Measurements from ENCODE around the gene ARHGAP23.
"Not testable (repeated sequence)": the region's sequence is repeated elsewhere in the genome, so short reads cannot be mapped to it uniquely, and the experiment has no call there.

ARHGAP23 gene

DNA sequence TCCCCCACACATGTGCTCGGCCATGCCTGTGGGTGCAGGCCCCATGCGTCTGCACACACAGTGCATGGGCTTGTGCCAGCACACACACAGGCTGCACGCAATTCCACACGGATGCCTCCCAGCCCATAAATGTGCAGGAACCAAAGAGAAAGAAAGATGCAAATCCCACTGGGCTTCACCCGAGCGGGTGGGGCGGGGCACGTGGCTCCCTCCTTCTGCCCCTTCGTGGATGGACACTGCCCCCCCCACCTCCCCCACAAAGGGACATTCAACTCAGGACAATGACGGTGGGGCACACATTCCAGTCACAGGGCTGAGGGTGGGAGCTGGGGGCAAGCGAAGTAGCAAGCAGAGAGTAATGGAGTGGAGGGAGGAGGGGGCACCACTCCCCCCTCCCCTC is 102.6 kb downstream of the ARHGAP23 start:
- DNase-seq: not testable (repeated sequence)

DNA sequence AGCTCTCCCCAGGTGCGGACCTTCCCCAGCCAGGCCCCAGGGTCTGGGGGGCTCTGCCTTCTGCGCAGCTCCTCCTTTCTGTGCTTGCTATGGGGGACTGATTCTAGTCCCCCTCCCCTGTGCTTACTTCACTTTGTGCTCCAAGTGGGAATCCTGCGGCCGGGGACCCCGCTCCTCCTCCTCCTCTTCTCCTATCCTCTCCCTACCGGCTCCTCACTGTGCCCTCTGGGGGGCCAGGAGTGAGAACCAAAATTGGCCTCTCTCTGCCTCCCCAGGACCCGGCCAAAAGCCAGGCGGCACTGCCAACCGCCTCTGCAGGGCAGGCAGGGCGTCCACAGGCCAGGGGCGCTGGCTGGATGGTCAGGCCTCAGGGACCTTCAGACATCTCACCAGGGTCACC is 103.5 kb downstream of the ARHGAP23 start:
- DNase-seq: not testable (repeated sequence)

DNA sequence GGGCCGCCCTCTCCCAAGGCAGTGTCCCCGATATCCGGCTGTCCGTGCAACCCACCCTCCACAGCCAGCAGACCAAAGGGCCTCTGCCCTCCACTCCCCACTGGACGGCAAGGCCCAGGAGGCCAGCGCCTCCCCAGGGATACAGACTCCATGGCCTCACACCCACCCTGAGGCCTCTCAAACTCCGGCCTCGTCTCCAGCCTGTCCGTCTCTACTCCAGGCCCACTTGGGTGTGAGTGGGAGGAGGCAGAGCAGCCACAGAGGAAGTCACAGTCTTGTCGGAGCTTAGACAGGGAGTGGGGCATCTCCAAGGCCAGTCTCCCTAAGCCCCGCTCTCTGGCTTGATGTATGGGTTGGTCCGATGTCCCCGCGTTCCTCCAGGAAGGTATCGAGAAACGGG is 104.2 kb downstream of the ARHGAP23 start:
- DNase-seq: no peak

DNA sequence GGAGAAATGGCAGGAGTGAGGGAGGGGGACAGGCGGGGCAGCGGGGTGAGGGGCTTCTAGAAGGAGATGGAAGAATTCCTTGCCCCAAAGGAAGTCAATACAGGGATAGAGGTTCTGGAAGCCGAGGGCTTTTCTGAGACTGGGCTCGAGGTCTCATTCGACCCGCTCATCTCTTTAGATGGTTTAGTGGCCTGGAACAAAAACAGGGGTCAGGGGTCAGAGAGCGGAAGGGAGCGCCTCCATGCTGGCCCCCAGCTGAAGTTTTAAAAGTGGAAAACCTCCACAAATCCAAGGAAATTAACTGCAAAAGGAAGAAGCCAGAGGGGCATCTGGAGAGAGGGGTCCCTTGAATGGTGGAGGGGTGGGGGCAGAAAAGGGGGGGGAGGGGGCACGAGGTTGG is 105.0 kb downstream of the ARHGAP23 start:
- no peak for DNase-seq

DNA sequence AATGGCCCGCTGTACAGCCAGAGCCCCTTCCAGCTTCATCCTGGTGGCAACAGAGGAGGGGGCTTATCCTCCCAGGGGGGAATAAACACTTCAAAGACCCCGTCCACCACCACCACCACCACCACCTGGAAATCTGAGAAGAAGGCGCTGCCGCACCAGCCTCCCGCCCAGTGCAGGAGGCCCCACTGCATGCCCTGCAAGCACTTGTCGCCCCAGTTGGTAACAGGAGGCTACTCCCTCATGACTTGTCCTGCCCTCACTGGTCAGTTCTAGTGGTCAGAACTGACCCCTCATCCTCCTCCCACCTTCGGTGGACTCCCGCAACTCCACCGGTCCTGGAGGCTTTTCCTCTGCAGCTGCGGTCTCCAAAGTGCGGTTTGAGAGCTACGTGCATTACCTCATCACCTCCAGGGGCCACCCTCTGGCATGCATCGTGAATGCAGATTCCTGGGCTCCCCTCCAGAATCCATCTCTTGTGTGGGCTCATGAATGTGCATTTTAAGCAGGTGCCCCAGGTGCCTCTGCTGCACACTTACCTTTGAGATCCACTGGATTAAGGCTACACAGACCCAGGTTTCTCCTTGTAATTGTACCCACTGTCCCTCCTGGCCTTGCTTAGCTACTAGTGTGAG is 105.7 kb downstream of the ARHGAP23 start:
- no peak for DNase-seq

DNA sequence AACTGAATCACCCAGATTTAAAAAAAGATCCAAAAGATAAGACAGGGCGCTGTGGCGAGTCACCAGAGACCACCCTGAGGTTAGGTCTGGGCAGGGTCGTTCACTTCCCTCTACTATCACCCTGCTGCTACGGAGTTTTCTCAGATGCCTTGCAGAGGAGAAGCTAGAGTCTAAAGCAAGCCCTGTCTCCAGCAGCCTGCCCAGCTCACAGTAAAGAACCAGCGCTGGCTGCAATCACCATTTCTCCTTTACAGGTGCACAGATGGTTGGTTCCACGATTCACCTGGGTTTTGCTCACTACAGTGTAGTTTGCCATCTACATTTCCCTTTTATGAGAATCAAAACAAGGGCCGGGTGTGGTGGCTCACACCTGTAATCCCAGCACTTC is 106.2 kb downstream of the ARHGAP23 start:
- DNase-seq: no peak

DNA sequence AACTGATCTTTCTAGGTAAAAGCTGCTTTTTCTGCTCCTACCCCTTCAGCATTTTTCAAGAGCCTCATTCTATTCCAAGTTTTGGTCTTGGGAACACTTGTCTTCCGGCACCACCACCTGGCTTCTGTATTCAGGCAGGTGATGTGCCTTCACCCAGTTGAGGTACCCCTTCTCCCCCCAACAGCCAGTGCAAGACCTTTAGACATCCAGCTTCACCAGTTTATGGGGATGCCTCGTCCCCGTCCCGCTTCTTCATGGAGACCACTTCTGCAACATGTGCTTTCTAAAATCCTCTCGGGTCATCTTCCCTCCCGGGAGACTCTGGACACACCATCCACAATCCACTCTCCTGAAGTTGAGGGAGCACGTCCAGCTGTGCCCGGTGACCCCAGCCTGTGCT is 107.6 kb downstream of the ARHGAP23 start:
- DNase-seq: no peak

DNA sequence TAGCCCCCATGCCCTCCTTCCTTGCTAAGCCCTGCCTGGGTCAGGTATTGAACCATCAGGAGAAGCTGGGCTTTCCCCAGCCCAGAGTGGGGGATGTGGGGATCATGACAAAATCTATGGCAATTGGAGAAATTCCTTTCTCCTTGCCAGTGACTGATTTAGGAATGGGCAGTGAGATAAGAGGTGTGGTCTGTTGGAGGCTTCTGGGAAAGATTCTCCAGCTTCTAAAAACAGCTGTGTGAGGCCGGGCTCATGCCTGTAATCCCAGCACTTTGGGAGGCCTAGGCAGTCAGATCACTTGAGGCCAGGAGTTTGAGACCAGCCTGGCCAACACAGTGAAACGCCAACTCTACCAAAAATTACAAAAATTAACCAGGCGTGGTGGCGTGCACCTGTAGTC is 108.4 kb downstream of the ARHGAP23 start:
- no peak for DNase-seq

DNA sequence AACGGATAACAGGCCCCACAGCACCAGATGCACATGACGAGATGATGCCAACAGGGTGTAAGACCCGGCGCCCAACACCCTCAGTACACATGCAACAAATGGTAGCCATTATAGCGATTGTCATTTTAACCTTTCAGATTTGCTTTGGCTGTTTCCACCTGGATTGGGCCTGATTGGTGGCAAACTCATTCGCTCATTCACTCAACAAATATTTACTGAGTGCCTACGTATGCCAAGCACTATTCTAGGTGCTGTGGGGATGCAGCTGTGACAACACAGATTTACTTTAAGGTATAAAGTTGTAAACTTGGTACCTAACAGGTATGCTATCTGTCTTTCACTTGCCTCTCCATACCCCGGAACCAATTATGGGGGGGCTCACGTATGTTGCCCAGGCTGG is 110.6 kb downstream of the ARHGAP23 start:
- DNase-seq: no peak

DNA sequence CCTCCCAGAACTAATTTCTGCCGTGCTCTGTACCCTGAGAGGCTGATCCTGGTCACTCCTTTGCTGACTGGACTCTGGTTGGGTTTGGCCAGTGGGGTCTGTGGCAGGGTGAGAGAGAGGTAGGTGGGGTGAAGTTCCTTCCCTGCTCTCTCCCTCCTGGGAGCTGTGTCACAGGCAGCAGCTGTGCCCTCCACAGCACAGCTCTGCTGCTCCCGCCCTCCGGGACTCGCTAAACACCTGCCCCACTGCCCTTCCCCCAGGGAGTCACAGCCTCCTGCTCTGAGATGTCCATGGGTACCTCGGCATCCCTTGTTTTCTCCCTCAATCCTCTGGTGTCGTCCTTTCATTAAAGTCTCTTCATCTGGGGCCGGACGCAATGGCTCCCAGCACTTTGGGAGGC is 111.1 kb downstream of the ARHGAP23 start:
- DNase-seq: no peak

DNA sequence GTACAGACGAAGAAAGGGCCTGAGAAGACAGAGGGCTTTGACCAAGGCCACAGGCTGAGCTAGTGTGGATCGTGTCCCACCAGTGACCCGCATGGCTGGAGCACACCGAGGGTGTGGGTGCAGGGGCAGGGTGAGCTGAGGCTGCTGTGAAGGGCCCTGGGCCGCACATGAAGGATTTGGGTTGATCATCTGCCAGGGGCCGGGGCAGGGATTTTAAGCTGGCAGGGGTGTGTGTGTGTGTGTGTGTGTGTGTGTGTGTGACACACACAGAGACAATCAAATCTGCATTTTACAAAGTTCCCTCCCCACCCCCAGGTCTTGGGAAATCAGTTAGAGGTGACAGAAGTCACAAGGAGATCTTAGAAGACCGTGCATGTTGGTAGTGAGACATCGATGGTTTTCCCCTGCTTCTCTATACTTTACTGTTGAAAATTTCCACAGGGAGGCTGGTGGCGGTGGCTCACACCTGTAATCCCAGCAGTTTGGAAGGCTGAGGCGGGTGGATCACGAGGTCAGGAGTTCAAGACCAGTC is 112.3 kb downstream of the ARHGAP23 start:
- no peak for DNase-seq

DNA sequence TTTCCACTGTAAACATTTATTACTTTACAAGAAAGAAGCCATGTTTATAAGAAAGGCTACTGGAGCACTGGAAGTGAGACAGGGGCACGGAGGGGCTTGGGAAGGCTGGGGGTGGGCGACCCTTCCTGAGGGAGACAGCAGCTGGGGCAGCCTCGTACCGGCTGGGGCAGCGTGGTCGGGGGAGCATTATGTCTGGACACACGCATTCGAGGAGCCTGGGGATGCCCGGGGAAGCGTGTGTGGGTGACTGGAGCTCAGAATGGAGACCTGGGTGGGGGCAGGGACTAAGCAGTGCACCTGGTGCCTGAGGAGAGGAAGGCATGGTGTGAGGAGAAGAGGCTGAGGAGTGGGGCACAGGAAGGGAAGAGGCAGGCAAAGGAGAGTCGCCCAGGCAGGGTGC is 113.0 kb downstream of the ARHGAP23 start:
- no peak for DNase-seq

DNA sequence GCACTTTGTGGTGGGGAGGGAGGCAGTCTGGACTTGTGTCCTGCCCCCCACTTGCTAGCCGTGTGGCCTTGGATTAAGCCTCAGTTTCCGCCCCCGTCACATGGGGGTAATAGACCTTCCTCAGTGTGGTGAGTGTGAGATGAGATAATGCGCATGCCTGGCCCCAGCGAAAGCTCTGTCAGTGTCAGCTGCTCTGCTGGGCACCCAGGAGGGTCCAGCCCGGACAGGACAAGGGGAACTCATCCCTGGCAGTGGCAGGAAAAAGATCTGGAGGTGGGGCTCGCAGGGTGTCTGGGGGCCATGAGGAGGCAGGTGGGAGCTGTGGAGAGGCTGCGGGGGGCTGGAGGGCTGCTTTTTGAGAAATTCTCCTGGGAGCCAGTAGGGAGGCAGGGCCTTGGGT is 114.0 kb downstream of the ARHGAP23 start:
- DNase-seq: no peak

DNA sequence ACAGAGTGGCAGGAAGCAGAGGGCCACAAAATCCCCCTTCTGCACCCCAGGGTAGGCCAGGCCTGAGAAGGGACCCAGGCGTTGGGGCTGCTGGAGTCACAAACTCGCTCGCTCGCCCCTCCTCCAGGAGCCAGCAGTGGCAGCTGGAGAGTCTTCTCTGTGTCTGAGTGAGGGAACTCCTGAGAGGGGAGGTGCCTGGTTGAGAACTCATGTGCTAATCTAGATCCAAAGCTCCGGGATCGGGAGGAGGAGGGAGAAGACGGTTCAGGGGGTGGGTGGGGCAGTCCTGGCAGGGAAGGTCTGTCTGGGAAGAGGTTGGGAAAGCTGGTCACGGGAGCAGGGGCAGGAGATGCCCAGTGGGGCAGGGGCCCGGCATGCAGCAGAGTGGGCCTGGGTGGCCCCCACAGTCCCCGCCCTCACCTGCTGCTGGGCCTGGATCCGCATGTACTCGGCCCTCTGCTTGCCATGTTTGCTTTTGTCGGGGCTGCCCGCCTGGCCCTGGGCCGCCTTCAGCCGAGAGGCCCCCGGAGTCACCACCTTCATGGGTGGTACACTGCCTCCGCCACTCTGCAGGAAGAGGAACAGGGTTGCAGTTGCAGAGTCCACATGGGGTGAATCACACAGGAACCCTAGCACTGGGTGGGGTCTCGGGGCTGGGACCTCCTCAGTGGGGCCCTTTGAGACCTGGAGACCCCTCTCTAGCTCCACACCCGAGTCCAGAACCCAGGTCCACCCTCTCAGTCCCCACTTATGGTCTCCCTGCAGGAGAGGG is 115.3 kb downstream of the ARHGAP23 start:
- no peak for DNase-seq

DNA sequence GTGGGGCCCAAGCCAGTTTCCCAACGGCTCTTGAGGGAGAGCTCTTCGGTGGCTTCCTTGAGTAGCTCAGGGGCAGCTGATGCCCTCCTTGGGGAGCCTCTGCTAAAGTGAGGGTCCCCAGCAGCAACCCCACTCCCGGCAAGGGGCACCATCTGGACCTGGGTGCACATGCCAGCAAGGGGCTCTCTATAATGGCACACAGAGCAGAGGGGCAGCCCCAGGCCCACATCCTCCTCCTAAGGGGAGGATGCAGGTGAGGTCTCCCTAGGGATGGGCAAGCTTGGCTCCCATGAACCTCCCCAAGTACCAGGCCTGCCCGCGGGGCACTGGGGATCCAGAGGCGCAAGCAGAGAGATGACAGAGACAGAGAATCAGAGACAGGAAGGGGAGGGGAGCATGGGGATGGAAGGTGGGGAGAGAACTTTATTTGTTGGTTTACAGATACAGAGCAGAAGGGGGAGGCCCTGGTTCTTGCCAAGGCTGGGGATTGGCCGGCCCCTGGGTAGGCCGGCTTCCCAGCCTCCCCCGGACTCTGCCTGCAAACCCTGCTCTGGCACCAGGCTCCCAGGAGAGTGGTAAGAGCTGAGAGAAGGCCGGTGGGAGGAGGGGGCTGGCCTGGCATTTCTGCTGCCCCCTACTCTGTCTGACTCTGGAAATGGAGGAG is 116.0 kb downstream of the ARHGAP23 start:
- DNase-seq: no peak

DNA sequence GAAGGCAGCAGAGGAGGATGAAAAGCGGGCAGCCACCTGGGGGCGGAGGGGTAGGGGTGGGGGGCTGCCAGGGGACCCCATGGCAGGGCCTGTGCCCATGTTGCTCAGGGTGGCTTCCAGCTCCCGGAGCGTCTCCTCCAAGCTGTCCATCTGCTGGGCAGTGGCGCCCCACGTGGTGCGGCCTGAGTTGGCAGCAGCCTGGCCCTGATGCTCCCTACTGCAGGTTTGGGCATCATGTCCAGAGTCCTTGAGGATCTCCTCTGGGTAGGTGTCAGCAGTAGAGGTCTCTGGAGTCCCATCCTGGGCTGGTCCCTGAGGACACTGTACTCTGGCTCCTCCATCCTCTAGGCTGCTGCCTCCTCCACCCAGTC is 116.6 kb downstream of the ARHGAP23 start:
- no peak for DNase-seq

DNA sequence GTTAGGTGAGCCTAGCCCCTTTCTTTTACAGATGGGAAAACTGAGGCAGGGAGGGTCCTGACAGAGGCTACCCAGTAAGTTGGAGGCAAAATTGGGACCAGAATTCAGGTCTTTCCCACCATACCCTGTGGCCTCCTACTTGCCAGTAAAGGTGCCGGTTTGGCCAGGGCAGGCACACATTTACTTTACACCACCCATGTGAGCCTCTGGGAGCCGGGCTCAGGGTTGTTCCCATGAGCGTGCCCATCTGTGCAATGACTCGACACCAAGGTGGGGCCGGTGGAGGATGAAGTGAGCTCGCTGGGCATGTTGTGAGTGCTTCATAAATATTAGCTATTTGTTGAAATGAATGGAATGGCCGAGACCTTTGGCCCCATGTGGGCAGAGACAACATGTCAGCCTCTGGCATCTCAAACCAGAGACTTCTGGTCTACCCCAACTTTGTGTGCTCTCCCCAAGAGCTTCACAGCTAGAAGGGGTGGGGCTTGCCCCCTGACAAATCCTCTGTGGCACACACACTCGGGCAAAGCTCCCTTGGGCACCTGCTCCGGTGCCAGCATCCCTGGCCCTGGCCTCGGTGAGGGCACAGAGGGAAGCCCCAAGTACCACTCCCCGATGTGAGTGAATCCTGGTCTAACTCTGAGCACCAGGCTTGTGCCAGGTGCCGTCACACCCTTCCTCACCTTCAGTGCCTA is 117.4 kb downstream of the ARHGAP23 start:
- DNase-seq: no peak

DNA sequence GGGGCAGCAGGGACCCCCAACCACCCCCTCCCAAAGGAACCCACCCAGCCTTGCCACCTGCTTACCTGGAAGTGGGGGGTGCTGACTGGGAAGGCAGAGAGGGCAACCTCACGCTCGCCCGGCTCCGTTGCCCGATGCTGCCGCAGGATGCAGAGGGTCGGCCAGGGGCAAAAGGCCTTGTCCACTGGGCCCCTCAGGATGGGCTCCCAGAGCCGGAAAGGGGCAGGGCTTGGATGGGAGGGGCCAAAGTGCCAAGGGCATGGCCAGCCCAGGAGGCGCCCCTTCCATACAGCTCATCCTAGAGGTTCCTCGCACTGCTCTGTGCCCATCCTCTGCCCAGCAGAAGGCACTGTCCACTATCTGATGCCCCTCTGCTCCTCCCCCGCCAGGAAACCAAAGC is 118.1 kb downstream of the ARHGAP23 start:
- no peak for DNase-seq

DNA sequence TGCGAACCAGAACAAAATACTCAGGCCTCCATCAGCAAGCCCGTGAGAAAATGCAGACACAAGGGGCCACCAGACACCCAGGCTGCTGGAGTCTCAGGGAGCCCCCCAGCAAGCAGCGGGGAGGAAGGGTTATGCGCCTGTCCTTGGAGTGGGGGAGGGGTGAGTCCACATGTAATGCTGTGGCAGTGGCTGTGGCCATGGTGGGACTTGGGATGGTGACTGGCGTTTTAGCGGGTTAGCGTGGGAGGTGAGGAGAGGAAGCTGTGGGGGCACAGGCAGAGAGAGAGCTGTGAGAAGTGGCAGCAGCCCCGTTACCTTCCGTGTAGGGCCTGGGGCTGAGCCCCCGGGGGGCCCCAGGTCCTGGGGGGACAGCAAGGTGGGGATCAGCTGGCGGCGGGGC is 119.2 kb downstream of the ARHGAP23 start:
- DNase-seq: no peak

DNA sequence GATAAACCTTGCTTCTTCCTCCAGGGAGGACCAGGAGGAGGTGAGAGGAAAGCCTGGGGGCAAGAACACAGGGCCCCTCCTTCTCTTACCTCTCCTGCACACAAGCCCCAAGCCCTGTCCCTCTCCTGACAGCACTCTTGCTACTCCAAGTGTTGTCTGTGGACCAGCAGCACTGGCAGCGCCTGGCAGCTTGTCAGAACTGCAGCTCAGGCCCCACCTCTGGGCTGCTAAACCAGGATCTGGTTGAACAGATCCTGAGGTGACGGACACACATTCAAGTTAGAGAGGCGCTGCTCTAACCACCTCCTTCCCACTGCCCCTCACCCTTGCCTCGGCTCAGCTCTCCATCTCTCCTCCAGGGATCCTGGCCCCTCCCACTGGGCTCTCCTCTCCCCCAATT is 121.0 kb downstream of the ARHGAP23 start:
- DNase-seq: no peak

DNA sequence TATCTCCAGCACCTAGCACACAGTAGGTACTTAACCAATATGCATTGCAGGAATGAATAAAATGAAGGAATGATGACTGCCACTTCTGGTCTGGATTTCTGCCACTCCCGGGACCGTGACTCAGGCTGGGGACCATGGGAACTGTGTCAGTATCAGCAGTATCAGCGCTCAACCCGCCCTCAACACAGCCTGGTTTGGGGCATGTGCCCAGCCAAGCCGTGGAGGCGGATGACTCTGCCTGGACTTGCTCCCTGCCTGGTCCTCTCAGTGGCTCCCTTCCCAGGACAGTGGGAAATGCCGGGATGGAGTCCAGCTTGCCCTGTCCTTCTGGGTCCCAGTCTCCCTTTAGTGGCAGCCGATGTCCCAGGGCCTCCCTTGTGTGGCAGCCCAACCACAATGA is 122.4 kb downstream of the ARHGAP23 start:
- DNase-seq: no peak

DNA sequence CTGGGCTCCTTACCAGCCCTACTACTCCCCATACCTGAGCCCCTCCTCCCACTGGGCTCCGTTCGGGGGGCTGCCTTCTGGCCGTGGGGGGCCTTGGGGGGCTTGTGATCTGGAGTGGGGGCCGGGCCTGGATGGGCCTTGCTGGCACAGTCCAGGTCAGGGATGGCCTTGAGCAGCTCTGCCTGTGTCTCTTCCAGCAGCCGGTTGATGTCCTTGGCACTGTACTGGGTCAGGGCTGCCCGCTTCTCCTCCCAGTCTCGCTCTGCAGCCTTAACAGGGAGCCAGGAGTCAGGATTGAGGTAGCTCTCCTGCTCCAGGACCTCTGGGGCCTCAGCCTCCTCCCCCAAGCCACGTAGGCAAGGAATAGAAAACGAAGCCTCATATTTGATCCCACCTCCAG is 122.9 kb downstream of the ARHGAP23 start:
- DNase-seq: no peak

DNA sequence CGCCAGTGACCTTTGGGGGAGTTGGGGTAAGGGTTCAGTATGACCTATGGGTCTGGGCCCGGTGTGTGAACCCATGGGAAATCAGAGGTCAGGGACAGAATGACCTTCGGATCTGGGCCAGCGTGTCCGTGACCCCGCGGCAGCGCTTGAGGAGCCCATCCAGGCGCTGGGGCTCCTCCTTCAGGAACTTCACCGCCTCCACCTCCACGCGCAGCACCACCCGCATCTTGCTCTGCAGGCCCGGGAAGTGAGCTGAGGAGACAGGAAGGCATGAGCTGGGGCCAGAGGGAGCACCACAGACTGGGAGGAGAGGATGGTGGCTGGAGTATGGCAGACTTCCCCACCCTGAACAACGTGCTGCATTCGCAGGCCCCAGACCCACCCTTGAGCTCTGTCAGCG is 124.1 kb downstream of the ARHGAP23 start:
- no peak for DNase-seq

Data from SIG-M5 (cell line).